Activated CD4-positive, alpha-beta T cell treated with anti-CD3 and anti-CD28 coated beads for 24 hours (primary cell): Measurements from ENCODE around the gene FAM13A.

Experiments
- DNase-seq, 2 donors: peaks; one replicate each; pipeline ENCODE4 v3.0.0-alpha.2; 2020; ENCODE audit warnings: low read depth in 2 of 2

Gene FAM13A

DNA sequence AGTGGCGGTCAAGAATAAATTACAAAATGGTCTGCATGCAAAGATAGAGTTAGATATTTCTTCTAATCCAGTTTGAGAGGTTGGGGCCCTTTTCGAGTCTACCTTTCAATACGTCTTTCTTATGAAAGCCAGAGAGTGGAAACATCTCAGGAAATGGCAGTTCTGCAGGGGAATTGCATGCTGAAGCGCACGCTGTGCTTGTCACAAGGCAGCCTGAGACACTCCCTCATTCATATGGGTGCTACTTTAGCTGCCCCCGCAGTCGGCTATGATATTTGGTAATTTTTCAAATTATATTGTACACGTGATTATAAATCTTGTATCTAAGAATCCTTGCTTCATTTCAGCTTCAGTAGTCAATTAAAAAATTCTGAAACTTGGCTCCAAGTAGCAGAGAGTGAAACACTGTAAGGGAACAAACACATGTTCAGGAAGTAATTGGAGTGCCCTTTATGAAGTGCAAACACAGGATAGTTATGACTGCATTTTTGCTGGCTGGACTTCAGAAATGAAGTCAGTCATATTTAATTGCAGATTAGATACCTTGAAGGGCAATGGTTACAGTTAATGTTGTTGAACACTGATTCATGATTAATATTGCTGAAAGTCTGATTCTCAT lies 213.8 kb downstream of the FAM13A start:
- no peak for DNase-seq

DNA sequence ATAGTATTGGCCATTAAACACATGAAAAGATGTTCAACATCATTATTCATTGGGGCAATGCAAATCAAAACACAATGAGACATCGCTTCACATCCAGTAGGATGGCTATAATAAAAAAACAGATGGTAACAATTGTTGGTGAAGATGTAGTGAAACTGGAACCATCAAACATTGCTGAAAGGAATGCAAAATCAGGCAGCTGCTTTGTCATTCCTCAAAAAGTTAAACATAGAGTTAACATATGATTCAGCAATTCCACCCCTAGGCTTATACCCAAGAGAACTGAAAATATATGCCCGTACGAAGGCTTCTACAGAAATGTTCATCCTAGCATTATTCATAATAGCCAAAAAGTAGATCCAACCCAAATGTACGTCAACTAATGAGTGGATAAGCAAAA lies 215.3 kb downstream of the FAM13A start:
- DNase-seq: no peak

DNA sequence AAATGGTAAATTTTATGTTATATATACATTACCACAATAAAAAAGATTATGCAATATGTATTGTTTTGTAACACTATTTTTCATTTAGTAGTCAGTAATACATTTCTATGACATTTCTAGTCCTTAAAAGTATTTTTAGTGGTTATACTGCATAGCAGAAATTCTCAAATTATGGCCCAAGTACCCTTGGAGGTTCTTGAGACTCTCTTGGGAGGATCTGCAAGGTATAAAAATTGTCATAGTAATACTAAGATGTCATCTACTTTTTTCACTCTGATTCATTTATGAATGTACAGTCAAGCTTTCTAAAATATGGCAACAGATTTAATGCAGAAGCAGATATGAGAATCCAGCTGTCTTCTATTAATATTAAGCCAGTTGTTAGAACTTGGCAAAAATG lies 220.8 kb downstream of the FAM13A start:
- DNase-seq: no peak

DNA sequence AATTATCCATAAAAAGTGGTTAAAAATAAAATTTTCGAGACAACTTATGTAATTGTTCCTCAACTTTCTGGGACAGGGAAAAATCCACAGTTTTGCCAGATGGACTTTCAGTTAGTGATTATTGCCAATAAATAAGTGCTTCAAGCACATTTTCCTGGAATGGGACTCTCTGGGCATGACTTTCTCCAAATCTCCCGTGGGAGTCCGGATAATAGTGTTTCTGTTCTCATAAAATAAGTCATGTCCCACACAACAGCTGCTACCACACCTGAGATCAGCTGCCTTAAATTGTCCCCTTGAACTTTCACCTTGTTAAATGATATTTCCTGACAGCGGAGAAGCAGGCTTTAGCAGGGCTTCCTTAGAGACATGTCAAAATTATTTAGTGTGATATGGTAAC lies 226.0 kb downstream of the FAM13A start:
- DNase-seq: no peak

DNA sequence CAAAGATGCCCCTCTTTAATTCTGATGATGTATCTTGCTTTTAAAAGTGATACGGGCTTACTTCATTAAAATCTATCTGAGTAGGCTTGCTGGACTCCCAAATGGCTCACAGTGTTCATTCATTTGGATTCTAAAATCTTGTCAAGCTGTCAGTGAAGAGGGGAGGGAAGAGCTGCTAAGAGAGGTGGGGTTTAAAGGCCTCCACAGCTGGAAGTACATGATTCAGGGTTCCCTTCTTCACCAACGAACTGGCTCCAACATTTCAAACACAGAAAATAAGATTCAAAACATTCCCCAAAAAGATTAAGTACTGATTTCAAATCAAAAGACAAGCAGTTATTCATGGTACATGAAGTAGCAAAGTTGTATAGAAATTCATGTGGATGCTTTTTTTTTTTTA lies 226.4 kb downstream of the FAM13A start:
- DNase-seq: no peak

DNA sequence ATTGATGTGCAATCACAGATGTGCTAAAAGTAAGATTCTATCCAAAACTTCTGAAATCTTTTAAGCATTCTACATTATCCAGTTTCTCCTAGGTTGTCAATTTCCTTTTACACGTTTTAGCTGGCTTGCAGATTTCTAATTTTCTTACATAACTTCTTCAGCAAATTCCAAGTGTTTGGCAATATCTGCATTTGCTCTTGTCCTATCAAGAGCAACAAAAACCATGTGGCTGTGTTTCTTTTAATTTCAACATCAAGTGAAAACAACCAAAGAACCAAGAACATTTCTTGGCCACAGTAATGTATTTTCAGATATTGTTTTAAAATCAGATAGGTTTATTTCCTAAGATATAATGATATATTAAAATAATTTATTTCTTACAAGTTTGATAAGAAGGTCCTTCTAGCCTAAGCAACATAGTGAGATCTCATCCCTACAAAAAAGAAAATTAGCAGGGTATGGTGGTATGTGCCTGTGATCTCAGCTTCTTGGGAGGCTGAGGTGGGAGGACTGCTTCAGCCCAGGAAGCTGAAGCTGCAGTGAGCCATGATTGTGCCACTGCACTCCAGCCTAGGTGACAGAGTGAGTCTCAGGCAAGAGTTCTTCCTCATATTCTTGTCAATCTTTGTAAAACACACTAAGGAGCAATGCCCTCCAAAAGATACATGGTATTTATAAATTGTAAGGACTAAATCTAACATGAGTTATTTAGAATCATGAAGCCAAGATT lies 228.0 kb downstream of the FAM13A start:
- no peak for DNase-seq

DNA sequence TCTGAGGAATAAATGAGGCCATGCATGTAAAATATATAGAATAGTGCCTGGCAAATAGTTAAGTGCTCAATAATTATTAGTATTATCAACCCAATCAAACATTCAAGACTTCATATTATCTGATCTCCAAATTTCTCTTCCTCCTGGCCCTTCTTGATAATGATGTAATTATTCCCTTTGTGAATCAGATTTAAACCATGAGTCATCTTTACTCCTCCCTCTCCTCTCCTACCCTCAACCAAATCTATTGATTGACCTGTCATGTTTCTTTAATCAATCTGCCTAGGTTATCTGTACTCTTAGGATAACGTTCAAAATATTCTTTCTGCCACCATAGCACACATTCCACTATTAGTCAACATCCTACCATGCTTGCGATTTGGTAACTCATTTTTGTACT lies 229.5 kb downstream of the FAM13A start:
- DNase-seq: no peak

DNA sequence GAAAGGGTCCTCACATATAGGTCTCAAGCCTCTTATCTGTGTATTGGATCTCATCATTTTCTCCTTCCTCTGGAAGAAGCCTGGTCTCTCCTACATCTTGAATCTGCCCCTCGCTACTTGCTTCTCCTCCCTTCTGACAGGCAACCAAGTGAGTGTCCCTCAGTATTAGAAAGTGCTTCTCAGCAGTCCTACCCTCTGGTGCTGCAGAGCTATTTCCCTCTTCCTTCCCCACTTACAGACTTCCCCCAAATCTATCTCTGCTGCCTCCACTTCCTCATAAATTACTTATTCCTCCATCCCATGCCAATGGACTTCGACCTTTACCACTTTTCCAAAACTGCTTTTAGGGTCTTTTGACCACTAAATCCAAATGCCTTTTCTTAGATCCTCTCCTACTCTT lies 230.2 kb downstream of the FAM13A start:
- no peak for DNase-seq

DNA sequence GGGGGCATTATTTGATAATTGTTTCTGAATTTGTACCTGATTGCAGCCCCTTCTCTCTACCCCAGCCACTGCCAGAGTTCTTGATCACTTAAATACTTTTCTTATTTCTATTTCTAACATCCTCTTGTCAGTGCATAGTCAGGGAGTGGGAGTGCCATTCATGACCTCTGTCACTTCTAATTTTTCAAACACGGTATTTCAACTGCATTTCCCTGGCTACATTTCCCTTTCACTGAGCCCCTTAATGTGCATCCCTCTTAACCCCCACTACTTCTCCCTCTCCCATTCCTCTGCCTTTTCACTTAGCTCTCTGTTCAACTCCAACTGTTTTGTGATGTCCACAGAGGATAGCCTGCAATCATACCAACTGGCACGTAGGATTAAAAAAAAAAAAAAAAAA lies 231.1 kb downstream of the FAM13A start:
- no peak for DNase-seq

DNA sequence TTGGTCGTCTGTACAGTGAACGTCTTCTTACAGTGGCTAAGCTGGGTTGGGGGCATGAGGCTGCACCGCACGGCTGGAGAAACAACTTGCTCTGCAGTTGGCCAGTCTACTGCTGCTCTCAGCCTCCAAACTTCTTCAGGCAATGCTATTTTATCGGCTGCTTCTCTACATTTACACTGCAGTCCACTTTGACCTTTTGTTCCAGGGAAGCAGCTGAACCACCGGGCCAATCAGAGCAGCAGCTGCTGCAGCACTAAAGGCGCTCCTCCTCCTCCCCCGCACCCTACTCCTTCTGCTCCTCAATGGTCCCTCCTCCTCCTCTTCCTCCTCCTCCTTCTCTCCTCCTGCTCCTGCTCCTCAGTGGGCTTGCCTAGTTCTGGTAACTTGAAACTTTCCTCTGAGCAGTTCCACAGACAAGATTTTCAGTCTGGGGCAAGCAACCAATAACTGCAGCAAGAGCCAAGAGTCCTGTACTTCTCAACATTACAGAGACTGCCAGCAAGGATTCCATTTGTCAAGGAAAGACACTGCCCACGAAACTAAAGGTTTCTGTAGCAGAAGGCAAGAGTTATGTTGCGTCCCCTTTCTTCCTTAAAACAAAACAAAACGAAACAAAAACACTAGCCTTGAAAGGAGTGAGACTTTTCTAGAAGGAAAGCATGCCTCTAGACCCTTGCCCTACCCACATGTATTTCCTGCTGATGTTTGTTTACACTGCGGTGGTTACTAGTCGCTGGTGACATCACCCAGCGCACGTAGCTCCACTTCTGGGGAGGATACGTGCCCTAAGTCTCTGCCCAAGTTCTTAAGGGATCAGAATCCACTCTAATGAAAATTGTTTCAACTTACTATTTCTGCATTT lies 233.7 kb downstream of the FAM13A start:
- DNase-seq: peak in 1 of 2 donors; percentile 43

DNA sequence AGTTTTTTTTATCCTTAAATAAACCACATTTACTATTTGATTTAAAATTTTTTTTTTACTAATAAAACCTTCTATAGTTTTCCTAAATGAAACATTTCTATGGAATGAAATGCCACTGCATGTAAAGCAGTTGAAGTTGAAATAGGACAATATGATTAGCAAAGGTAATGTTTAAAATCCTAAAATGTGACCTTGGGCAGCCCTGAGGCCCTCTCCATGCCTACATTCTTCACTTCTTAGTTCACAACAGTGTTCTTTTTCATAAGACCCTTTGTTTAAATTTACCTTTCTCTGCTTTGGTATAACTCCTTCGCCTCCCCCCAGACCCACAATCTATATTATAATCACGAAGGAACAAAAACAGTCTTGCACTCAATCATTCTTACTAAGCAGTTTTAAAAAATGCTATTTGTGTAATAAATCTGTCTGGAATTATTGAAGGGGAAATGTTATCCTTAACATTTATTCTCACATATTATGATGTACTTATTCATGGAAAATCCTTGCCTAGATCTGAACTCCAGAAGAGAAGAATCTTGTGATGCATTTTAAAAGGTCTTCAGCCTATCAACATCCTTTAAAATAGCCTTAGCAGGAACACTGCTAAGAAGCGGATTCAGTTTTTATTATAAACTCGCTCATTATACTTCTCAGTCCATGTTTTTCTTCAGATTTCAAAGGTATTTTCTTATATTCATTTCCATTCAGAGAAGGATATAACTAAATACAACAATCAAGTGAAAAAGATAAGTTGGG lies 234.8 kb downstream of the FAM13A start:
- DNase-seq: no peak

DNA sequence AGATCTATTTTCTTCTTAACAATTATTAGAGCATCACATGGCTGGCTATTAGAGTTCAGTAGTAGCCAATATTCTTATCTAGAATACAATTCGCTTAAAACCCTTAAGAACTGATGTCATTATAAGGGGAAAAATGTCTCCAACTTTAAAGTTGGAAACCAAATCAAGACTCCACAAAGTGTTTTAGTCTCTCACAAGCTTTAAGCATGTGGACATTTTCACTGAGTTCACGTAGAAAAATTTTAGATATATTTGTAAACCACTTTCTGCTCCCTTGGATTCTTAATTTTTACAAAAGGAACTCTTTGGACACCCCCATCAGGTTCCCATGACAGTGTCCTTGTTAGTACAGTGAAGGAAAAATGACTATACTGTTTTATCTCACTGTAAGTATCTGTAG lies 235.5 kb downstream of the FAM13A start:
- DNase-seq: no peak

DNA sequence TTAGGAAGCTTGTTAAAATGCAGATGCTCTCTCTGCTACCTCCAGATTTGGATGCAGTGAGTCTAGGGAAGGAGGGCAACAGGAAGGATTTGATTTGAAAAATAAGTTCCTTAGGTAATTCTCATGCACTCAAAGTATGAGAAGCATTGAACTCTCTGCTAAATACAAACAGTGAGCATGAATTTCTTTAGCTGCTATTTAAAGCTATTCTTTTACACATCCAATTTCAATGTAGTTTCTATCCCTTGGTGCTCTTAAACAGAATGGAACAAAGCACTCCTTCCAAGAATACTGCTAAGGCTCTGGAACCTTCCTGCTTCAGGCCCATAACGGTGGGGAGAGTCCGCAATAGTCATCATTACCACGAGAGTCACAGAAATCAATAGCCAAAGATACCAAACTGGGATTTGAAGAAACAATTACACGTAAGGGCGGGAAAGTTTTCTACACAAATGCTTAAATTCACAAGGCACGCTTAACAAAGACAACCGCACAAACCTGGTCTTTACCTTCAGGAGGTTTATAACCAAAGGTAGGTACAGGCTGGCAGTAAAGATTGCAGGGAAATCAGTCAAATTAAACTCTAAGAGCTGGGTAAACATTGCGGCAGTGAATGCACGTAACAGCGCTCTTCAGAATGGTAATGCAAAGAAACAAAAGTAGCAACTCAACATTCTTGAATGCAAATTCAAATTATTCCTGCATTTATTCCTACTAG lies 236.1 kb downstream of the FAM13A start:
- no peak for DNase-seq

DNA sequence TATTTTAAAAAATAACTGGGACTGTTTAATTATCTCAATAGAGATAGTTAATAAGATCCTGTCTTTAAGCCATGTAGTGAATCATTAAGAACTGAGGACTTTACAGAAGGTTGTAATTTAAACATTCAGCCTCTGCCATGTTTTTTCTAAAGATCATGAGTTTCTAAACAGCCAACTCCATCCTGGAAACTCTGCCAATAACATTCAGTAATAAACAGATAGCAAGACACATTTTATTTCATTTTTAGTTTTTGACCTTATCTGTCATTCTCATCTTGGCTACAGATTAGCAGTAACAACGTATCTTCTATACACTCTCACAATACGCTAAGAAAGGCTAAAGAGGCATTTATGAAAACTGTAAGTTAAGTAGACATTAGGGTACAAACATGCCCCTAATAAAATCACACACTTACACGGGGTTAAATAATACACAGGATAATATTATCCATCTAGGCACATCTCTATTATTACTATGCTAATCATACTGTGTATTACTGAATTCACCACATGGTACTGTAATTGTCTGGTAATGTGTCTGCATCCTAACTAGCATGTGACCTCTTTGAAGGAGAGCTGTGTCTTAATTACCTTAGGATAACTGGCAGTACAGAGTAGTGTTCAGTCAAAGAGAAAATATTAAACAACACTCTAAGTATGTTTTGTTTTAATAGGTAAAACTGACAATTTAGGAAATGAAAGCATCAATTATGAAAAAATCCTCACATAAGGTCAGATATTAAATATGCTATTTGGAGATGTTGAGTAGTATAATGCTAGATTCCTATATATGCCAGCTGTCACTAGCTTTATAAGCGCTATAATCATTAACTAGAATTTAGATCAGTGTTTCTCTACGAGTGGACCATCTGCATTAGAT lies 236.9 kb downstream of the FAM13A start:
- DNase-seq: no peak

DNA sequence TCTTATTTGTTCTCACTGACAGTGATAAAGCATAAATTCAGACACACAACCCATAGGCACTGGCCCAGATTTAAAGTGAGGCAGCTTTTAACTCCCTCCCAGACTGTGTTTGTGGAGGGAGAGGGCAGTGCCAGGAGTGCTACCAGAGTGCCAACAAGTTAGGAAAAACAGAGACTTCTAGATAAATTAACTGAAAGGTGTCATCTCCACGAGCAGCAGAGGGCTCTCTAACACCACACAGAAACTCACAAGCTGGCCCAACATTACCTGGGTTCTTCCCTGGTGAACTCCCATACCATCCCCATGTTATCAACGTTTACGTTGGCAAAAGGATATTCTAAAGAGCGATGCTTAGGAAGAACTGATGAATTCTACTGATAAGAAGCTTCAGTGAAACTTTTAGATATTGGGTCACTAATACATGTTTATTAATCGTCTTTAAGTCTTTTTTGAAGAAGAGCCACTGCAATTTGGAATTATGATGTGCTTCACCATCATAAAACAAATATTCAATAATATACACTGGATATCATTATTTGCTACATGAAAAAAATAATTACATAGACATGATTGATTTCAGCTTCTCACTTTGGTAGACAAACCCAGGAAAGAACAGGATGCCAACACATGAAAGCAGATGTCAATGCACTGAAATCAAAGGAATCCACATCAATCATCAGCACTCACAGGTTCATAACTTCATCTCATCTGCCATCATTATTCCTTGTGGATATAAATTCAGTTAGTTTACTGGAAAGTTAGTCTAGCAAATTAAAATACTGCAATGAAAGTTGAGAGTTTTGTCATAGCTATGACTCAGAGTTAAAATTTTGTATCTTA lies 238.1 kb downstream of the FAM13A start:
- peak in 1 of 2 donors; percentile 25 for DNase-seq

DNA sequence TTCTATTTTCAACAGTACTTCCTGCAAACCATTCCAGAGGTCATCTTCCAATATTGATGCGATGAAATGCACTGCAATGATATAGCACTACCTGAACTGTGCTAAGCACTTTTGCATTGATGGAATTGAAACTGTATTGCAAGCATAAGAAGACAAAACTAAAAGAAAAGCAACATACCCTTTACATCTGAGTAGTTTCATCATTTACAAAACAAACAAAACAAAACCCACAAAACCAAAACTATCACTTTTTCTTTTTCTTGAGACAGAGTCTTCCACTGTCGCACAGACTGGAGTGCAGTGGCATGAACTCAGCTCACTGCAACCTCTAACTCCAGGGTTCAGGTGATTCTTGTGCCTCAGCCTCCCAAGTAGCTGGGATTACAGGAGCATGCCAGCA lies 239.2 kb downstream of the FAM13A start:
- DNase-seq: no peak

DNA sequence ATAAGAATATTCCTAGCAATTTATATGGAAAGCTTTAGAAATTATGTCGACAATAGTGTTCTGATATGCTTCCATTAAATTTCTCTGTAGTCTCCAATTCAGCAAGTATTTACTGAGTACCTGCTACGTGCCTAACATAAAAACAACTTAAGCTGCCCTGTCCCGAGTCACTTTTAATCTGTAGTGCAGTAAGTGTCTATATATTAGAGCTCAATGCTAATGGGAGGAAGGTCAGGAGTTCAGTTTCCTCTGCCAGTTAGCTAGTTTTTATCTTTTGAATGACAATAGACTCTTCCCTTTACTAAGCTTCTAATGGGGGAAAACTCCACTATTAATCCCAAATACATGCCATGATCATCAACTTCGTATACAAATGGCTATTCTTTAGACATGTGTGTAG lies 240.6 kb downstream of the FAM13A start:
- DNase-seq: no peak

DNA sequence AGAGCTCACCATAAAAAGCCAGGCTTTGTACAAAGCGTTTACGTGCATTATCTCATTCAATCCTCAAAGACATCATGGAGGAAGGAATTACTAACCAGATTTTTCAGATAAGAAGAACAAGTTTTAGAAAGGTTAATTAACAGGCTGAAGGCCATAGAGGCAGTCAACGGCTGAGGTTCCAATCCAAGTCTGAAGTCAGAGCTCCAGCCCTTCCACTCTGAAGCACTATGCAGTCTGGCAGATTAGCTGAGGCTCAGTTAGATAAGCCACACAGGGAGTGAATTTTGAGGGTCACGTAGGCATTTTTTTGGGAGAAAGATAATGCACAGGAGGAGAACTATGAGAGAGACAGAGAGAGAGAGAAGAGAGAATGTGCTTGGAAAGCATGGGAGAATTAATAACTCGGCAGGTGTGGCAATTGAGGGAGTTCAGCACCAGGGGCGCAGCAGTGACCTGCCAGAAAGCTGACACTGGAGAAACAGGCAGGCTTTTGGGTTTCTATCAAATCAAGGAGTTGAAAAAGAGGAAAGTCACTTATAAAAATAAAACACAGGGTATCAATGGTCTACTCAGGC lies 242.9 kb downstream of the FAM13A start:
- no peak for DNase-seq

DNA sequence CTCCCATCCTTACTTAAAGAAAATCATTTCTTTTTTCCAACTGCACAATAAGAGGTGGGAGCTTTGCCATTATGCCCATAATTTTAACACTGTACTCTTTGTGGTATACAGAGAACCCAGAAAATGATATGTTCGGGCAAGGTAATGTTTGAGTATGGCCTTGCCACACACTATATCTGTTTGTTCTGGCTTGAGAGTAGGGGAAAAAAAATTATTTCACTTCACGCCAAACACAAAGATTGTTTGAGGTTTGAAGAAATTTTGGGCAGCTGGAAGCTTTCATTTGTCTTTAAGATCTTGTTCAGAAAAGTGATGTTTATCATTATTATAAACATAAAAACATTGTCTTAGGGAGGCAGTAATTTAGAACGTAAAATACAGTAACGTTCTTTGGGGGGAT lies 244.0 kb downstream of the FAM13A start:
- no peak for DNase-seq
